KG1 (cell line): Measurements from ENCODE around the gene CNPY1.

Experiments
- DNase-seq: peaks from one replicate; lab custom pipeline; 2025; lab: John Stamatoyannopoulos, UW

The CNPY1 gene

GRCh38 chr7:155511702-155511996 lies 34.7 kb downstream of the CNPY1 start:
- no peak for DNase-seq

GRCh38 chr7:155510975-155511701 lies 35.2 kb downstream of the CNPY1 start:
- DNase-seq = no peak

- no peak for DNase-seq
Measured at GRCh38 chr7:155509725-155510551, 36.4 kb downstream of the CNPY1 start.

- DNase-seq = no peak
Measured at GRCh38 chr7:155509359-155509724, 37.0 kb downstream of the CNPY1 start.

- DNase-seq = no peak
Measured at GRCh38 chr7:155508376-155509358, 37.7 kb downstream of the CNPY1 start.

- DNase-seq = no peak
Measured at GRCh38 chr7:155507576-155507975, 38.8 kb downstream of the CNPY1 start.

GRCh38 chr7:155506854-155507337 lies 39.5 kb downstream of the CNPY1 start:
- no peak for DNase-seq

GRCh38 chr7:155505422-155505793 lies 41.0 kb downstream of the CNPY1 start:
- DNase-seq = no peak

GRCh38 chr7:155497149-155497901 lies 49.0 kb downstream of the CNPY1 start:
- no peak for DNase-seq

GRCh38 chr7:155496267-155497005 lies 49.9 kb downstream of the CNPY1 start:
- DNase-seq = no peak

- no peak for DNase-seq
Measured at GRCh38 chr7:155495440-155496248, 50.7 kb downstream of the CNPY1 start.

- no peak for DNase-seq
Measured at GRCh38 chr7:155494551-155494950, 51.8 kb downstream of the CNPY1 start.

GRCh38 chr7:155493744-155494538 lies 52.4 kb downstream of the CNPY1 start:
- DNase-seq = no peak

- DNase-seq = no peak
Measured at GRCh38 chr7:155491812-155492211, 54.5 kb downstream of the CNPY1 start.

GRCh38 chr7:155490697-155491628 lies 55.4 kb downstream of the CNPY1 start:
- no peak for DNase-seq

GRCh38 chr7:155489862-155490696 lies 56.3 kb downstream of the CNPY1 start:
- no peak for DNase-seq
